ENCODE data around the gene TMEM165. TPM values are rescaled to one million over a fixed set of nuclear protein-coding genes. Genes with fewer than 3 reads are reported as not detected.
A peak's percentile ranks its signal among the peaks of the same experiment; 100 is the strongest.

TMEM165 gene
- total RNA-seq, 2 donors from 2014 or later = 90.5 to 308 TPM

GRCh38 chr4:55378617-55379467 lies 16.9 kb upstream of the TMEM165 start:
- intact Hi-C loops (cut with DNase I) = no loop called here
- Histone ChIP-seq H3K27ac (peak overlapping the region in 1 of 4 donors; percentile 62), H3K4me3 (no peak overlapping the region), H3K9me3 (no peaks in the 10 kb centered on the region), H3K4me1 (peaks cover 7% of the 10 kb centered on the region), H3K27me3 (no peaks in the 10 kb centered on the region), H3K36me3 (replicated peaks in 1 of 2; ENCODE audit: insufficient read depth in 1 of 2, low read depth in 2 of 2) (no peaks in the 10 kb centered on the region)
- DNase-seq = peak; percentile 70 to 80 (median 76)
- TF ChIP-seq POLR2A (IDR thresholded peaks at IDR 0.05) = no peak
- no peak for TF ChIP-seq CTCF (IDR thresholded peaks at IDR 0.05)
- 32 to 38% methylated on average over 13 of the region's 13 CpGs for WGBS, 2 donors
- peak; percentile 56 for ATAC-seq

GRCh38 chr4:55380576-55380975 lies 15.2 kb upstream of the TMEM165 start:
- Histone ChIP-seq H3K27ac (no peak overlapping the region), H3K36me3 (replicated peaks in 1 of 2; ENCODE audit: insufficient read depth in 1 of 2, low read depth in 2 of 2) (no peaks in the 10 kb centered on the region), H3K4me3 (no peak overlapping the region), H3K9me3 (no peaks in the 10 kb centered on the region), H3K27me3 (no peaks in the 10 kb centered on the region), H3K4me1 (peaks cover 17% of the 10 kb centered on the region)
- intact Hi-C loops (cut with DNase I) = no loop called here
- no peak for TF ChIP-seq POLR2A (IDR thresholded peaks at IDR 0.05)
- no peak for TF ChIP-seq CTCF (IDR thresholded peaks at IDR 0.05)
- ATAC-seq = no peak
- WGBS, 2 donors = 87 to 89% methylated on average over 2 of the region's 2 CpGs
- DNase-seq = no peak

GRCh38 chr4:55381502-55381901 lies 14.3 kb upstream of the TMEM165 start:
- Histone ChIP-seq H3K36me3 (replicated peaks in 1 of 2; ENCODE audit: insufficient read depth in 1 of 2, low read depth in 2 of 2) (no peaks in the 10 kb centered on the region), H3K4me1 (peaks cover 26% of the 10 kb centered on the region), H3K27me3 (no peaks in the 10 kb centered on the region), H3K4me3 (no peak overlapping the region), H3K27ac (no peak overlapping the region), H3K9me3 (no peaks in the 10 kb centered on the region)
- WGBS, 2 donors = 89 to 93% methylated on average over 7 of the region's 7 CpGs
- no peak for TF ChIP-seq POLR2A (IDR thresholded peaks at IDR 0.05)
- no peak for TF ChIP-seq CTCF (IDR thresholded peaks at IDR 0.05)
- DNase-seq = no peak
- ATAC-seq = no peak
- intact Hi-C loops (cut with DNase I) = no loop called here

GRCh38 chr4:55382488-55383003 lies 13.2 kb upstream of the TMEM165 start:
- ATAC-seq (no peak), DNase-seq (no peak)
- no peak for TF ChIP-seq POLR2A (IDR thresholded peaks at IDR 0.05)
- no peak for TF ChIP-seq CTCF (IDR thresholded peaks at IDR 0.05)
- 81 to 86% methylated on average over 3 of the region's 3 CpGs for WGBS, 2 donors
- intact Hi-C loops (cut with DNase I) = no loop called here
- Histone ChIP-seq H3K27ac (no peak overlapping the region), H3K27me3 (no peaks in the 10 kb centered on the region), H3K4me1 (peaks cover 37% of the 10 kb centered on the region), H3K9me3 (no peaks in the 10 kb centered on the region), H3K4me3 (no peak overlapping the region), H3K36me3 (replicated peaks in 1 of 2; ENCODE audit: insufficient read depth in 1 of 2, low read depth in 2 of 2) (no peaks in the 10 kb centered on the region)

Measured in body of pancreas (tissue), 4 donors.